ENCODE measurements around the gene MRPS35. TPM values are rescaled to one million over a fixed set of nuclear protein-coding genes. Genes with fewer than 3 reads are reported as not detected.

MRPS35 gene
- total RNA-seq, 2 experiments from 2014 or later = 33.9 to 45.5 TPM

DNA sequence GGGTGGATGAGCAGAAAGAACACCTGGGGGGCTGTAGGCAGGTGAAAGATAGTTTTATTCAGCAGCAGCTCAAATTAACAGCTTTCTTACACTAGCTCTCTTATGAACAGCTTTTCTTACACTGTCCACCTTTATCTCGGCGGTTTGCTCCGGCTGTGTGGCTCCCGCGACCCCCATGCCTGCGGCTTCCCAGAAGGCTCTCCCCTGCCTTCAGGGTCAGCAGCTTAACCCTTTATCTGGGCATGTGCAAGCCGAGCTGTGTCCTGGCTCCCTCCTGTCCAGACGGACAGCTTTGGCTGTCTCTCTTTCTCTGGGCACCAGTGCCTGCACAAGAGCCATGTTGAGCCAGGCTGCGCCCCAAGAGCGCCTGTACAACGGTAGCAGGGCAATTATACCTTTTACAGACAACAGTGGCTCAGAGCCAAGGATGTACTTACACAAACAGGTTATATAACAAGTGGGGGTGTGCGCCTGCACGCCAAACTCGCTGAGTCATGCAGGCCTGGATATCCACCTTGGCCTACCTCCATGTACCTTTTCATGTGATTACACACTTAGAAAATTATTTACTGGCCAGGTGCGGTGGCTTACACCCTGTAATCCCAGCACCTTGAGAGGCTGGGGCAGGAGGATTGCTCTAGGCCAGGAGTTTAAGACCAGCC, 40.9 kb downstream of the MRPS35 start:
- no peaks in the 10 kb centered on the region for H3K4me1 ChIP-seq (ENCODE audit: insufficient read depth, low read length, poor library complexity, severe bottlenecking)
- no peaks in the 10 kb centered on the region for H3K9me3 ChIP-seq (ENCODE audit: low read length)
- no peak overlapping the region for H2AFZ ChIP-seq (ENCODE audit: low read length)
- no peak overlapping the region for H3K4me3 ChIP-seq (ENCODE audit: low read depth, low read length, poor library complexity, severe bottlenecking)
- H3K9me2 ChIP-seq (ENCODE audit: insufficient read depth, low read length) = no peaks in the 10 kb centered on the region
- H3K36me3 ChIP-seq (ENCODE audit: insufficient read depth, low read length) = peaks cover 65% of the 10 kb centered on the region
- no peaks in the 10 kb centered on the region for H4K20me1 ChIP-seq (ENCODE audit: insufficient read depth, low read length)
- BruUV-seq (replicated peaks) = no TSS peak
- peak; percentile 13 for DNase-seq (ENCODE audit: low spot score)
- no peak overlapping the region for H3K4me2 ChIP-seq (ENCODE audit: low read length)
- H3K27ac ChIP-seq (ENCODE audit: low read depth, low read length, poor library complexity, severe bottlenecking) = no peak overlapping the region
- POLR2A ChIA-PET = no interaction called here
- TF ChIP-seq, protein P1, sequence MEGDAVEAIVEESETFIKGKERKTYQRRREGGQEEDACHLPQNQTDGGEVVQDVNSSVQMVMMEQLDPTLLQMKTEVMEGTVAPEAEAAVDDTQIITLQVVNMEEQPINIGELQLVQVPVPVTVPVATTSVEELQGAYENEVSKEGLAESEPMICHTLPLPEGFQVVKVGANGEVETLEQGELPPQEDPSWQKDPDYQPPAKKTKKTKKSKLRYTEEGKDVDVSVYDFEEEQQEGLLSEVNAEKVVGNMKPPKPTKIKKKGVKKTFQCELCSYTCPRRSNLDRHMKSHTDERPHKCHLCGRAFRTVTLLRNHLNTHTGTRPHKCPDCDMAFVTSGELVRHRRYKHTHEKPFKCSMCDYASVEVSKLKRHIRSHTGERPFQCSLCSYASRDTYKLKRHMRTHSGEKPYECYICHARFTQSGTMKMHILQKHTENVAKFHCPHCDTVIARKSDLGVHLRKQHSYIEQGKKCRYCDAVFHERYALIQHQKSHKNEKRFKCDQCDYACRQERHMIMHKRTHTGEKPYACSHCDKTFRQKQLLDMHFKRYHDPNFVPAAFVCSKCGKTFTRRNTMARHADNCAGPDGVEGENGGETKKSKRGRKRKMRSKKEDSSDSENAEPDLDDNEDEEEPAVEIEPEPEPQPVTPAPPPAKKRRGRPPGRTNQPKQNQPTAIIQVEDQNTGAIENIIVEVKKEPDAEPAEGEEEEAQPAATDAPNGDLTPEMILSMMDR (conservative IDR thresholded peaks at IDR 0.05; ENCODE audit: low read length) = no peak
- no peak for TF ChIP-seq EZH2phosphoT487 (IDR thresholded peaks at IDR 0.05; ENCODE audit: borderline replicate concordance, low read depth, low read length)
- no peaks in the 10 kb centered on the region for H3K79me2 ChIP-seq (ENCODE audit: insufficient read depth, low read depth, low read length)
- CTCF ChIA-PET (ENCODE audit: unreplicated experiment) = no interaction called here
- intact Hi-C loops (cut with micrococcal nuclease; ENCODE audit: unreplicated experiment) = no loop called here

DNA sequence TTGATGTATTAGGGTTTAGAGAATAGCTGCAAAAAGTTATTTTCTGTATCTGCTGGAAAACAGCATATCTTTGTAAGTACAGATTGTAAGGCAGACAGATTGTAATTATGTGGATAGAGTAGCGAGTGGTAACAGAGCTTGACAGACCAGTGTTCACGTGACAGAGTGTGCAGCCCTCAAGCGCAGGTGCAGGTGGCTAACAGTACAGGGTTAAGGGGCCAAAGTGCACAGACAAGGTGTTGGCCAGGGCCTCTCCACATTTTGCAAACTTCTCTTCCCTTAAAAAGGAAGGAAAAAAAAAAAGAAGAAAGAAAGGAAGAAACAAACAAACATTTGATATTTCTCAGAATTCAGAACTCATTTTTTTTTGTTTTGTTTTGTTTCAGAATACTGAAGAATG, 44.2 kb downstream of the MRPS35 start:
- TF ChIP-seq, protein P1 (conservative IDR thresholded peaks at IDR 0.05; ENCODE audit: low read length) = no peak
- no peak for TF ChIP-seq EZH2phosphoT487 (IDR thresholded peaks at IDR 0.05; ENCODE audit: borderline replicate concordance, low read depth, low read length)
- Histone ChIP-seq H2AFZ (ENCODE audit: low read length) (no peak overlapping the region), H3K4me1 (ENCODE audit: insufficient read depth, low read length, poor library complexity, severe bottlenecking) (no peaks in the 10 kb centered on the region), H3K9me2 (ENCODE audit: insufficient read depth, low read length) (no peaks in the 10 kb centered on the region), H3K4me3 (ENCODE audit: low read depth, low read length, poor library complexity, severe bottlenecking) (no peak overlapping the region), H4K20me1 (ENCODE audit: insufficient read depth, low read length) (no peaks in the 10 kb centered on the region), H3K79me2 (ENCODE audit: insufficient read depth, low read depth, low read length) (no peaks in the 10 kb centered on the region), H3K4me2 (ENCODE audit: low read length) (no peak overlapping the region), H3K27ac (ENCODE audit: low read depth, low read length, poor library complexity, severe bottlenecking) (no peak overlapping the region), H3K36me3 (ENCODE audit: insufficient read depth, low read length) (peaks cover 50% of the 10 kb centered on the region), H3K9me3 (ENCODE audit: low read length) (no peaks in the 10 kb centered on the region)
- DNase-seq (ENCODE audit: low spot score) = no peak
- CTCF ChIA-PET (ENCODE audit: unreplicated experiment) = no interaction called here
- POLR2A ChIA-PET = interaction anchor here (0.6 to 2.2 kb wide), 6 partner anchors 10 to 879 kb away, joined by 3 to 7 read pairs (median 5); partner anchors contain the start of gene MRPS35
- no TSS peak for BruUV-seq (replicated peaks)
- intact Hi-C loops (cut with micrococcal nuclease; ENCODE audit: unreplicated experiment) = no loop called here

DNA sequence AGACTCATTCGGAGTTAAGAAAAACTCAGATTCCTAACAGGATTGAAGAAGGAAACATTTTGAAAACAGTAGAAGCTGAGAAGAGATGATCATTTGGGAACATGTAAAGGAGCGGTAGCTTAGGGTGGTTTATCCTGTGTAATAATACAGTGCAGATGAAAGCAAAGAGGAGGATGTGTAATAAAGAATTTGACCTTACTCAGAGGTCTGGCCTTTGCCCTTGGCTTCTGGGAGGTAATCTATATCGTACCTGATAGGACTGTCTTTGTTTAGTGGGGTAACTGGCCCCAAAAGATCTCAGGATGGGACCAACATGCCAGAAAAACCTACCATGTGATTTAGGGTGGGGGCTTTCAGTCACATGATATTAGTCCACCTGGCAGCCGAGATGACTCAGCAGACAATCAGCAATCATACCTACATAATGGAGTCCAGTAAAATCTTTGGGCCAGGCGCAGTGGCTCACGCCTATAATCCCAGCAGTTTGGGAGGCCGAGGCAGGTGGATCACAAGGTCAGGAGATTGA, 46.1 kb downstream of the MRPS35 start:
- no peaks in the 10 kb centered on the region for H3K4me1 ChIP-seq (ENCODE audit: insufficient read depth, low read length, poor library complexity, severe bottlenecking)
- DNase-seq (ENCODE audit: low spot score) = no peak
- POLR2A ChIA-PET = interaction anchor here (0.6 to 2.2 kb wide), 2 partner anchors 18 to 1865 kb away, joined by 4 to 7 read pairs; no protein-coding TSS in a partner anchor
- H3K79me2 ChIP-seq (ENCODE audit: insufficient read depth, low read depth, low read length) = no peaks in the 10 kb centered on the region
- CTCF ChIA-PET (ENCODE audit: unreplicated experiment) = no interaction called here
- H3K27ac ChIP-seq (ENCODE audit: low read depth, low read length, poor library complexity, severe bottlenecking) = no peak overlapping the region
- H3K4me2 ChIP-seq (ENCODE audit: low read length) = no peak overlapping the region
- intact Hi-C loops (cut with micrococcal nuclease; ENCODE audit: unreplicated experiment) = no loop called here
- BruUV-seq (replicated peaks) = no TSS peak
- H3K9me3 ChIP-seq (ENCODE audit: low read length) = no peaks in the 10 kb centered on the region
- no peak overlapping the region for H3K4me3 ChIP-seq (ENCODE audit: low read depth, low read length, poor library complexity, severe bottlenecking)
- peaks cover 33% of the 10 kb centered on the region for H3K36me3 ChIP-seq (ENCODE audit: insufficient read depth, low read length)
- TF ChIP-seq, protein P1 (conservative IDR thresholded peaks at IDR 0.05; ENCODE audit: low read length) = no peak
- no peak for TF ChIP-seq EZH2phosphoT487 (IDR thresholded peaks at IDR 0.05; ENCODE audit: borderline replicate concordance, low read depth, low read length)
- H2AFZ ChIP-seq (ENCODE audit: low read length) = no peak overlapping the region
- no peaks in the 10 kb centered on the region for H4K20me1 ChIP-seq (ENCODE audit: insufficient read depth, low read length)
- H3K9me2 ChIP-seq (ENCODE audit: insufficient read depth, low read length) = no peaks in the 10 kb centered on the region

Data from OCI-LY7 (cell line).